ENCODE measurements around the gene RPLP1. TPM values are rescaled to one million over a fixed set of nuclear protein-coding genes. Genes with fewer than 3 reads are reported as not detected.

RPLP1 gene
- total and polyA plus RNA-seq, 4 donors: 43.6 to 1,480 (median 918) TPM

DNA sequence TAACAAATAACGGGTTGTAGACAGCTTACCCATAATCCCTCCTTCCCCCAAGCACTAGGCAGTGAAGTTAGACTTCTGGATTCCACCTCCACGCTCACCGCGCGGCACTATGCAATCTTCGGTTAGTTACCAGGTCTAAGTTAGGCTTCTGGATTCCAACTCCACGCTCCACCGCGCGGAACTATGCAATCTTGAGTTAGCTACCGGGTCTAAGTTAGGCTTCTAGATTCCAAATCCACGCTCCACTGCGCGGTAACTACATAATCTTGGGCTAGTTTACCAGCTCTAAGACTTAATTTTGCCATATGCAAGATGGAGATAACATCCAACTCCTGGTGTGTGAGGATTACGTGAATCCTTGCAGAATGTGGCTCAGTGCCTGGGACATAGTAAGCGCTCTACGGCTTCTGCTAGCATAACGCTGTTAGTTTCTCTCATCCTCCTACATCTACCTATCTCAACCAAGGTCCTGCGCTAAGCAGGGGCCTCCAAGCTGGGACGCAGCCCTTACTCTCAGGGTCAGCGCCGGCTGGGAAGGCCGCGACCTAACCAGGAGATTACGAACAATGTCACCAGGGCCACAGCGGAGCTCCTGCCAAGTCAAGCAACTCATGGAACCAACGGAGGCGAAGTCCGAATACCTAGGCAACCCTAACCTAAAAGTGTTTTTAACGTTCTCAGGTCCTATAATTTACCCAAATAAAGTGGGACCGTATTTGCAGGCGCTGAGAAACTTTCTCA lies 497 bp upstream of the RPLP1 start:
- Histone ChIP-seq H3K9me3 (ENCODE audit: control insufficient read depth, insufficient read depth, low read length) (no peaks in the 10 kb centered on the region), H3K4me3 (ENCODE audit: low read depth, low read length) (peak overlapping the region; percentile 90), H3K4me1 (ENCODE audit: control insufficient read depth, insufficient read depth, low read length) (peaks cover 23% of the 10 kb centered on the region), H3K36me3 (ENCODE audit: control insufficient read depth, insufficient read depth, low read length) (peaks cover 13% of the 10 kb centered on the region), H3K27ac (ENCODE audit: low read depth, low read length) (peak overlapping the region; percentile 94), H3K27me3 (ENCODE audit: control insufficient read depth, insufficient read depth, low read length) (no peaks in the 10 kb centered on the region)
- DNase-seq (ENCODE audit: low read depth in 4 of 6, low spot score in 6 of 6): no peak
- 4% methylated on average over 29 of the region's 32 CpGs for WGBS (ENCODE audit: insufficient coverage)

DNA sequence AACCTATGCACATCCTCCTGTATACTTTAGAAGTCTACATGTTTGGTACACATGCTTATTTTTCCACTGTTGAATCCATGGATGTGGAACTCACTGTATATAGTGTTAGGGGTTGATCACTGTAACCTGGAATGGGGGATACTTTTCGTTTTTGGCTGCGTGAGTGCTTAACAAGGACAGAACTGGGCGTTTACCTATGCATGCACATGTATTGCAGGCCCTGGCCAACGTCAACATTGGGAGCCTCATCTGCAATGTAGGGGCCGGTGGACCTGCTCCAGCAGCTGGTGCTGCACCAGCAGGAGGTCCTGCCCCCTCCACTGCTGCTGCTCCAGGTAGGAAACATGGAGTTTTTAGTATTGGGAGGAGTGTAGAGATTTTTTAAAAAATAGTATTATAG lies 2.3 kb downstream of the RPLP1 start:
- Histone ChIP-seq H3K27me3 (ENCODE audit: control insufficient read depth, insufficient read depth, low read length) (no peaks in the 10 kb centered on the region), H3K4me1 (ENCODE audit: control insufficient read depth, insufficient read depth, low read length) (peaks cover 23% of the 10 kb centered on the region), H3K36me3 (ENCODE audit: control insufficient read depth, insufficient read depth, low read length) (peaks cover 20% of the 10 kb centered on the region), H3K27ac (ENCODE audit: low read depth, low read length) (no peak overlapping the region), H3K4me3 (ENCODE audit: low read depth, low read length) (no peak overlapping the region), H3K9me3 (ENCODE audit: control insufficient read depth, insufficient read depth, low read length) (no peaks in the 10 kb centered on the region)
- 53% methylated on average over 5 of the region's 5 CpGs for WGBS (ENCODE audit: insufficient coverage)
- no peak for DNase-seq (ENCODE audit: low read depth in 4 of 6, low spot score in 6 of 6)

DNA sequence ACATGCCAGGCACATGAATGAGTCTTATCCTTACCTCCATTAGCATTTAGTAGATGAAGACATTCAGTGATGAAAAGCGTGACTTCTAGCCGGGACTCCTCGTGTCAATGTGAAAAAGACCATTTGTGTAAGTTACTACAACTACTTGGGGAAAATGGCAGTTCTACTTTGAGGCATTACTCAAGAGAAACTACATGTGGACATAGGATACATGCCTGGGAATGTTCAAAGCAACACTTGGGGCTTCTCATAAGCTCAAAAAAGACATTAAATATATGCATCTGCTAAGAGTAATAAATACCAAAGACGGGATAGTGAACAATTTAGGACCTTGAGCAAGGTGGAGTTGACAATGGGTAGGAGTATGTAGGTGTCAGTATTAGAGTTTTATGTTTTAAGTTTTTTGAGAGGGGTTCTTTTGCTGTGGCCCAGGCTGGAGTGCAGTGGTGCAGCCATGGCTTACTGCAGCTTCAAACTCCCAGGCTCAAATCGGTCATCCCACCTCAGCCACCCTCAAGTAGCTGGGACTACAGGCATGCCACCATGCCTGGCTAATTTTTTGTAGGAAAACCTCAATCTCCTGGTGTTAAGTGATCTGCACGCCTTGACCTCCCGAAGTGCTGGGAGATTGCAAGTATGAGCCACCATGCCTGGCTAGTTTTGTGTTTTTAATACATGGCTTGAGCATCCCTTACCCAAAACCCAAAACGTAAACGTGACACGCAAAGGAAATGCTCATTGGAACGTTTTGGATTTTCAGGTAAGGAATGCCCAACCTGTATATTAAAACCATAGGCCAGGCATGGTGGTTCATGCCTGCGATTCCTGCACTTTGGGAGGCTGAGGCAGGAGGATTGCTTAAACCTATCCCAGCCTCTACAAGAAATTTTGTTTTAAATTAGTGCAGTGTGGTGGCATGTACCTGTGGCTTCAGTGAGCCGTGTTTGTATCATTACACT lies 3.9 kb downstream of the RPLP1 start:
- H3K27me3 ChIP-seq (ENCODE audit: control insufficient read depth, insufficient read depth, low read length): no peaks in the 10 kb centered on the region
- DNase-seq (ENCODE audit: low read depth in 4 of 6, low spot score in 6 of 6): no peak
- peaks cover 23% of the 10 kb centered on the region for H3K4me1 ChIP-seq (ENCODE audit: control insufficient read depth, insufficient read depth, low read length)
- no peaks in the 10 kb centered on the region for H3K9me3 ChIP-seq (ENCODE audit: control insufficient read depth, insufficient read depth, low read length)
- peaks cover 22% of the 10 kb centered on the region for H3K36me3 ChIP-seq (ENCODE audit: control insufficient read depth, insufficient read depth, low read length)
- no peak overlapping the region for H3K27ac ChIP-seq (ENCODE audit: low read depth, low read length)
- H3K4me3 ChIP-seq (ENCODE audit: low read depth, low read length): no peak overlapping the region
- WGBS (ENCODE audit: insufficient coverage): 96% methylated on average over 3 of the region's 13 CpGs

DNA sequence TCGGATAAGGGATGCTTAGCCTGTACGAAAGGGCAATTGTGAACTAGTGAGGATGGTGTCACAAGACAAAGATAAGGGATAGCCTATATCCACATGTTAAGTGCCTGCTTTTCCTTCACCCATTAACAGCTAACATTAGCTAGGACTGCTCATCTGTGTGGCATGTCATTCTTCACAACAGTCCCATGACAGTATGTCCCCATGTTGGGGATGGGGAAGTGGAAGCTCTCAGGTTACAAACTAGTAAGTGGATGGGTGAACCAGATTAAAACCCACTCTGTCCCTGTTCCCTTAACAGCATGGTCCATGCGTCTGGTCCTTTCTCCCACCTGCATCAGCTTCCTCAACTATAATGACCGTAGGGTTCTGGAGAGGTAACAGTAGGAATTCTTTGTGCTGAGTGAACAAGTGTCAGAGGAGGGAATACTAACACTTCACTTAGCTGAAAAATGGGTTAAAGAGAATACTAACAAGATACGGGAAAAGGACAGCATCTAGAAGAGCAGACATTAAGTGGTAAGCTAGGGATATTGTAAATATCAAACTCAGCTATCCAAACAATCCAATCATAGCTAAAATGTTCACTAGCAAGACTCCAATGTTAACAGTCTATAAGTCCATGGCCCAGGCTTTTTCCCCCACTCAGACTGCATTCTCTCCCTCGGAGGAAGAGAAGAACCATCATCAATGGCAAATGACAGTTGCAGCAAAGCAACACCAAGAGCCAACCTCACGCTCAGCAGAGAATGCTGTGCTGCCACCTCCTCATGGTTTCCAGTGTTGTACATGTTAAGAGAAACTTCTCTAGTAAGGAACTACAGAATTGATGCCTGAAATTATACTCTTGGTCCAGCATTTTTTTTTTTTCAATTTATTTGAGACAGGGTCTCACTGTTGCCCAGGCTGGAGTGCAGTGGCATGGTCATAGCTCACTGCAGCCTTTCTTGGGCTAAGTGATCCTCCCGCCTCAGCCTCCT lies 5.0 kb downstream of the RPLP1 start:
- DNase-seq (ENCODE audit: low read depth in 4 of 6, low spot score in 6 of 6): no peak
- WGBS (ENCODE audit: insufficient coverage): 100% methylated on average over 1 of the region's 8 CpGs
- Histone ChIP-seq H3K4me3 (ENCODE audit: low read depth, low read length) (no peak overlapping the region), H3K36me3 (ENCODE audit: control insufficient read depth, insufficient read depth, low read length) (peaks cover 22% of the 10 kb centered on the region), H3K4me1 (ENCODE audit: control insufficient read depth, insufficient read depth, low read length) (peaks cover 25% of the 10 kb centered on the region), H3K27me3 (ENCODE audit: control insufficient read depth, insufficient read depth, low read length) (no peaks in the 10 kb centered on the region), H3K27ac (ENCODE audit: low read depth, low read length) (no peak overlapping the region), H3K9me3 (ENCODE audit: control insufficient read depth, insufficient read depth, low read length) (no peaks in the 10 kb centered on the region)

DNA sequence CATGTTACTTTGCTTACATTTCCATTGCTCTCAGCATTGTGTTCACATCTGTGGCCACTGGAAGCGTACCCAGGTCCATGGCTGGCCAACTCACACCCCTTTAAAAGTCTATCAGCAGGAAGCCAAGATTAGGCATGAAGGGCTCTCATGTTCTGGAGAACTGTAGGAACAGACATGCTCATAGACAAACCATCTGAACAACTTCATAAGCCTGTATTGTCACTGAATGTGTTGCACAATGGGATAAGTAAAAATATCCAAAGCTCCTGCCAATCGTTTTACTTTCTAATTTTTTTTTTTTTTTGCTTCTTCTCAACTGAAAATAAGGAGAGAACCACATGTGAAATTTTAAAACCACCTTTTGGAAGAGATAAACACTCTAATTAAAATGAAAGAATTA lies 6.4 kb downstream of the RPLP1 start:
- no peaks in the 10 kb centered on the region for H3K9me3 ChIP-seq (ENCODE audit: control insufficient read depth, insufficient read depth, low read length)
- no peak overlapping the region for H3K27ac ChIP-seq (ENCODE audit: low read depth, low read length)
- H3K4me1 ChIP-seq (ENCODE audit: control insufficient read depth, insufficient read depth, low read length): peaks cover 27% of the 10 kb centered on the region
- no peaks in the 10 kb centered on the region for H3K27me3 ChIP-seq (ENCODE audit: control insufficient read depth, insufficient read depth, low read length)
- no peak for DNase-seq (ENCODE audit: low read depth in 4 of 6, low spot score in 6 of 6)
- H3K4me3 ChIP-seq (ENCODE audit: low read depth, low read length): no peak overlapping the region
- 100% methylated on average over 1 of the region's 2 CpGs for WGBS (ENCODE audit: insufficient coverage)
- H3K36me3 ChIP-seq (ENCODE audit: control insufficient read depth, insufficient read depth, low read length): peaks cover 22% of the 10 kb centered on the region

DNA sequence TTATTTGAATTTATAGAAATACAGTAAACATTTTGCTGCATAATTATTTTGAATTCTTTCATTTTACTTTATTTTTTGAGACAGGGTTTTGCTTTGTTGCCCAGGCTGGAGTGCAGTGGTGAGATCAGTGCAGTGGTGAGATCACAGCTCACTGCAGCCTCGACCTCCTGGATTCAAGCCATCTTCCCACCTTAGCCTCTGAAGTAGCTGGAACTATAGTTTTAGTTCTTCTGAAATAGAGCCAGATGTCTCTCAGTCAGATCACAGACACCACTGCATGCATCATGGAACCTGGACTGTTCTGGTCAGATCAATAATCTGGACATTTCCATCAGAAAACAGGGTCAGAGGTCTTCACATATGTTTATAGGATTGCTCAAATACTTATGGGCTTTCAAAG lies 7.9 kb downstream of the RPLP1 start:
- Histone ChIP-seq H3K4me1 (ENCODE audit: control insufficient read depth, insufficient read depth, low read length) (peaks cover 21% of the 10 kb centered on the region), H3K9me3 (ENCODE audit: control insufficient read depth, insufficient read depth, low read length) (no peaks in the 10 kb centered on the region), H3K4me3 (ENCODE audit: low read depth, low read length) (no peak overlapping the region), H3K36me3 (ENCODE audit: control insufficient read depth, insufficient read depth, low read length) (peaks cover 16% of the 10 kb centered on the region), H3K27ac (ENCODE audit: low read depth, low read length) (no peak overlapping the region), H3K27me3 (ENCODE audit: control insufficient read depth, insufficient read depth, low read length) (no peaks in the 10 kb centered on the region)
- DNase-seq (ENCODE audit: low read depth in 4 of 6, low spot score in 6 of 6): no peak
- no CpG with 5 or more reads among the region's 1 CpG for WGBS (ENCODE audit: insufficient coverage)

DNA sequence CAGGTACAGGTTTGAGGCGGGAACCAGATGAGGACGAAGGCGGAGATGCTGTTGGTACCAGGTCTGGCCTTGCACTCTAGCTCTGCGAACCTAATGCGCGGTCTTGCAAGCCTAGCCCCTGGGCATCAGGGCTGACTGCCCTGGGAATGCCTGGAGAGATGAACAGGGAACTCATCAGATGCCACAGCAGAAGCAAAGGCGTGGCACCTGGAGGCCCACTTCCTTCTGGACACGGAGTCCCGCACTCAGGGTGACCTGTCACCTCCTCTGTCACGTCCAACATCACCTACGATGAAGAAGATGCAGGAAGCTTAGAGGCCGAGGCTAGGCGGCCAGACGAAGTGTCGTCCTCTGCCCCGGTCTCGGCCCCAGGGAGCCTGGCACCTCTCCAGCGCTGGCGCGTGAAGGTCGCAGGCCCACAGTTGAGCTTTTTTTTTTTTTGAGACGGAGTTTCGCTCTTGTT lies 9.4 kb downstream of the RPLP1 start:
- peak overlapping the region; percentile 64 for H3K27ac ChIP-seq (ENCODE audit: low read depth, low read length)
- H3K9me3 ChIP-seq (ENCODE audit: control insufficient read depth, insufficient read depth, low read length): no peaks in the 10 kb centered on the region
- peak overlapping the region; percentile 73 for H3K4me3 ChIP-seq (ENCODE audit: low read depth, low read length)
- H3K27me3 ChIP-seq (ENCODE audit: control insufficient read depth, insufficient read depth, low read length): no peaks in the 10 kb centered on the region
- H3K36me3 ChIP-seq (ENCODE audit: control insufficient read depth, insufficient read depth, low read length): peaks cover 9% of the 10 kb centered on the region
- H3K4me1 ChIP-seq (ENCODE audit: control insufficient read depth, insufficient read depth, low read length): peaks cover 21% of the 10 kb centered on the region
- DNase-seq (ENCODE audit: low read depth in 4 of 6, low spot score in 6 of 6): no peak
- 70% methylated on average over 23 of the region's 23 CpGs for WGBS (ENCODE audit: insufficient coverage)

DNA sequence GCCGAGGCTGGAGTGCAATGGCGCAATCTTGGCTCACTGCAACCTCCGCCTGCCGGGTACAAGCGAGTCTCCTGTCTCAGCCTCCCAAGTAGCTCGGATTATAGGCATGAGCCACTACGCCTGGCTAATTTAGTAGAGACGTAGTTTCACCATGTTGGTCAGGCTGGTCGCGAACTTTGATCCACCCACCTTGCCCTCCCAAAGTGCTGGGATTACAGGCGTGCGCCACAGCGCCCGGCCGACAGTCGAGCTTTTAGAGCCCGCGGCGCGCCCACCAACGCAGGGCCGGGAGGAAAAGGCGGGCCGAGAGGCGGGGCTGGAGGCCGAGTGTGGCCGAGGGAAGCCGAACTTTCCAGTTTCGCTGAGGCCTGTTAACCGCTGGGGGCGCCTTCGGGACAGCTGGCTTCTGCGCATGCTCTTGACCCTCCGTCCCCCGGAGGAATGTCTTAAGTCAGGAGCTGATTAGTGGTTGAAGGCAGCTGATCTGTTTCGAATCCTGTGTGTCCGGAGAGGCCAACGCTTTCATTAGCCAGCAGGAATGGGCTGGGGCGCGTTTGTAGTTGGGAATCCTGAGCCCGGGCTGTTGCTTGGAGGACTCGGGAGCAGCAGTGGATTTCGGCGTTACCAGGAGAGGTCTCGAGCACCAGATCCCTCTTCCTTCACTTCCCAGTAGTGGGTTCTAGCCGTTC lies 10.0 kb downstream of the RPLP1 start:
- Histone ChIP-seq H3K4me3 (ENCODE audit: low read depth, low read length) (peak overlapping the region; percentile 73), H3K9me3 (ENCODE audit: control insufficient read depth, insufficient read depth, low read length) (no peaks in the 10 kb centered on the region), H3K36me3 (ENCODE audit: control insufficient read depth, insufficient read depth, low read length) (peaks cover 9% of the 10 kb centered on the region), H3K27me3 (ENCODE audit: control insufficient read depth, insufficient read depth, low read length) (peaks cover 2% of the 10 kb centered on the region), H3K27ac (ENCODE audit: low read depth, low read length) (peak overlapping the region; percentile 99), H3K4me1 (ENCODE audit: control insufficient read depth, insufficient read depth, low read length) (peaks cover 21% of the 10 kb centered on the region)
- WGBS (ENCODE audit: insufficient coverage): 11% methylated on average over 38 of the region's 46 CpGs
- peak; percentile 94 to 99 (median 96) for DNase-seq (ENCODE audit: low read depth in 4 of 6, low spot score in 6 of 6)

All from spinal cord (tissue), 10 donors.